ENCODE results near the gene XCL2. TPM values are rescaled to one million over a fixed set of nuclear protein-coding genes. Genes with fewer than 3 reads are reported as not detected.

Gene XCL2
- total RNA-seq, 1 experiment from 2014 or later, result not detected

- no peak overlapping the region for H3K27ac Mint-ChIP-seq (ENCODE audit: unreplicated experiment)
- intact Hi-C loops (cut with micrococcal nuclease; ENCODE audit: unreplicated experiment), result no loop called here
- H3K36me3 Mint-ChIP-seq (ENCODE audit: insufficient read depth, unreplicated experiment), result no peaks in the 10 kb centered on the region
- H3K4me3 ChIP-seq (ENCODE audit: low read depth, low read length), result no peak overlapping the region
- no peaks in the 10 kb centered on the region for H3K36me3 ChIP-seq (ENCODE audit: control insufficient read depth, insufficient read depth, low read length)
- ChIA-PET POLR2A (no interaction called here), CTCF (no interaction called here)
- DNase-seq, result no peak
- H3K27me3 ChIP-seq (replicated peaks; ENCODE audit: control insufficient read depth, insufficient read depth, low read length), result no peaks in the 10 kb centered on the region
- no peak for TF ChIP-seq CTCF (IDR thresholded peaks at IDR 0.05; ENCODE audit: insufficient read depth in 1 of 2, low read depth in 1 of 2, low read length in 1 of 2, severe bottlenecking in 1 of 2, unreplicated experiment in 1 of 2)
- no peaks in the 10 kb centered on the region for H3K4me1 Mint-ChIP-seq (ENCODE audit: low read depth, unreplicated experiment)
- H3K27me3 Mint-ChIP-seq (ENCODE audit: insufficient read depth, unreplicated experiment), result no peaks in the 10 kb centered on the region
- no peaks in the 10 kb centered on the region for H3K9me3 Mint-ChIP-seq (ENCODE audit: unreplicated experiment)
- no peak overlapping the region for H3K4me3 Mint-ChIP-seq (ENCODE audit: unreplicated experiment)
- H3K4me1 ChIP-seq, result 0 out of 2 replicates have a peak, but pooled peaks cover 7% of the 10 kb centered on the region
- H3K9me3 ChIP-seq, result no peaks in the 10 kb centered on the region
- no TSS peak for BruUV-seq (replicated peaks)
Observed at GRCh38 chr1:168570652-168571051, 26.9 kb upstream of the XCL2 start.

GRCh38 chr1:168568346-168568745 is 24.5 kb upstream of the XCL2 start:
- H3K27me3 ChIP-seq (replicated peaks; ENCODE audit: control insufficient read depth, insufficient read depth, low read length), result no peaks in the 10 kb centered on the region
- H3K36me3 Mint-ChIP-seq (ENCODE audit: insufficient read depth, unreplicated experiment), result no peaks in the 10 kb centered on the region
- BruUV-seq (replicated peaks), result no TSS peak
- H3K9me3 Mint-ChIP-seq (ENCODE audit: unreplicated experiment), result no peaks in the 10 kb centered on the region
- intact Hi-C loops (cut with micrococcal nuclease; ENCODE audit: unreplicated experiment), result no loop called here
- no peaks in the 10 kb centered on the region for H3K36me3 ChIP-seq (ENCODE audit: control insufficient read depth, insufficient read depth, low read length)
- no peak overlapping the region for H3K27ac Mint-ChIP-seq (ENCODE audit: unreplicated experiment)
- DNase-seq, result no peak
- CTCF ChIA-PET, result no interaction called here
- no peak for TF ChIP-seq CTCF (IDR thresholded peaks at IDR 0.05; ENCODE audit: insufficient read depth in 1 of 2, low read depth in 1 of 2, low read length in 1 of 2, severe bottlenecking in 1 of 2, unreplicated experiment in 1 of 2)
- no peaks in the 10 kb centered on the region for H3K27me3 Mint-ChIP-seq (ENCODE audit: insufficient read depth, unreplicated experiment)
- no peaks in the 10 kb centered on the region for H3K4me1 Mint-ChIP-seq (ENCODE audit: low read depth, unreplicated experiment)
- H3K4me3 Mint-ChIP-seq (ENCODE audit: unreplicated experiment), result no peak overlapping the region
- H3K4me3 ChIP-seq (ENCODE audit: low read depth, low read length), result no peak overlapping the region
- POLR2A ChIA-PET, result no interaction called here
- no peaks in the 10 kb centered on the region for H3K9me3 ChIP-seq
- 0 out of 2 replicates have a peak, but pooled peaks cover 7% of the 10 kb centered on the region for H3K4me1 ChIP-seq

- intact Hi-C loops (cut with micrococcal nuclease; ENCODE audit: unreplicated experiment), result no loop called here
- POLR2A ChIA-PET, result no interaction called here
- Histone ChIP-seq H3K4me1 (0 out of 2 replicates have a peak, but pooled peaks cover 7% of the 10 kb centered on the region), H3K36me3 (ENCODE audit: control insufficient read depth, insufficient read depth, low read length) (no peaks in the 10 kb centered on the region), H3K4me3 (ENCODE audit: low read depth, low read length) (no peak overlapping the region), H3K9me3 (no peaks in the 10 kb centered on the region), H3K27me3 (replicated peaks; ENCODE audit: control insufficient read depth, insufficient read depth, low read length) (no peaks in the 10 kb centered on the region)
- H3K4me1 Mint-ChIP-seq (ENCODE audit: low read depth, unreplicated experiment), result no peaks in the 10 kb centered on the region
- H3K27ac Mint-ChIP-seq (ENCODE audit: unreplicated experiment), result no peak overlapping the region
- H3K9me3 Mint-ChIP-seq (ENCODE audit: unreplicated experiment), result no peaks in the 10 kb centered on the region
- no peak overlapping the region for H3K4me3 Mint-ChIP-seq (ENCODE audit: unreplicated experiment)
- H3K36me3 Mint-ChIP-seq (ENCODE audit: insufficient read depth, unreplicated experiment), result no peaks in the 10 kb centered on the region
- CTCF ChIA-PET, result interaction anchor here (0.7 kb wide), 1 partner anchor 225 kb away, joined by 3 read pairs; no protein-coding TSS in a partner anchor
- BruUV-seq (replicated peaks), result no TSS peak
- H3K27me3 Mint-ChIP-seq (ENCODE audit: insufficient read depth, unreplicated experiment), result no peaks in the 10 kb centered on the region
- TF ChIP-seq CTCF (IDR thresholded peaks at IDR 0.05; ENCODE audit: insufficient read depth in 1 of 2, low read depth in 1 of 2, low read length in 1 of 2, severe bottlenecking in 1 of 2, unreplicated experiment in 1 of 2), result no peak
- no peak for DNase-seq
Observed at GRCh38 chr1:168567568-168567967, 23.8 kb upstream of the XCL2 start.
